ENCODE data around the gene CD200R1.
A peak's percentile ranks its signal among the peaks of the same experiment; 100 is the strongest.

CD200R1 gene, protein sequence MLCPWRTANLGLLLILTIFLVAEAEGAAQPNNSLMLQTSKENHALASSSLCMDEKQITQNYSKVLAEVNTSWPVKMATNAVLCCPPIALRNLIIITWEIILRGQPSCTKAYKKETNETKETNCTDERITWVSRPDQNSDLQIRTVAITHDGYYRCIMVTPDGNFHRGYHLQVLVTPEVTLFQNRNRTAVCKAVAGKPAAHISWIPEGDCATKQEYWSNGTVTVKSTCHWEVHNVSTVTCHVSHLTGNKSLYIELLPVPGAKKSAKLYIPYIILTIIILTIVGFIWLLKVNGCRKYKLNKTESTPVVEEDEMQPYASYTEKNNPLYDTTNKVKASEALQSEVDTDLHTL

GRCh38 chr3:112974894-112975293, at the start of gene CD200R1:
TSS of gene CD200R1 (minus strand) at chr3:112975103. CDS start at chr3:112974857, 246 bp downstream.
- no peak for DNase-seq

- no peak for DNase-seq
Measured at GRCh38 chr3:113021471-113021870, 46.6 kb upstream of the CD200R1 start.

DNA sequence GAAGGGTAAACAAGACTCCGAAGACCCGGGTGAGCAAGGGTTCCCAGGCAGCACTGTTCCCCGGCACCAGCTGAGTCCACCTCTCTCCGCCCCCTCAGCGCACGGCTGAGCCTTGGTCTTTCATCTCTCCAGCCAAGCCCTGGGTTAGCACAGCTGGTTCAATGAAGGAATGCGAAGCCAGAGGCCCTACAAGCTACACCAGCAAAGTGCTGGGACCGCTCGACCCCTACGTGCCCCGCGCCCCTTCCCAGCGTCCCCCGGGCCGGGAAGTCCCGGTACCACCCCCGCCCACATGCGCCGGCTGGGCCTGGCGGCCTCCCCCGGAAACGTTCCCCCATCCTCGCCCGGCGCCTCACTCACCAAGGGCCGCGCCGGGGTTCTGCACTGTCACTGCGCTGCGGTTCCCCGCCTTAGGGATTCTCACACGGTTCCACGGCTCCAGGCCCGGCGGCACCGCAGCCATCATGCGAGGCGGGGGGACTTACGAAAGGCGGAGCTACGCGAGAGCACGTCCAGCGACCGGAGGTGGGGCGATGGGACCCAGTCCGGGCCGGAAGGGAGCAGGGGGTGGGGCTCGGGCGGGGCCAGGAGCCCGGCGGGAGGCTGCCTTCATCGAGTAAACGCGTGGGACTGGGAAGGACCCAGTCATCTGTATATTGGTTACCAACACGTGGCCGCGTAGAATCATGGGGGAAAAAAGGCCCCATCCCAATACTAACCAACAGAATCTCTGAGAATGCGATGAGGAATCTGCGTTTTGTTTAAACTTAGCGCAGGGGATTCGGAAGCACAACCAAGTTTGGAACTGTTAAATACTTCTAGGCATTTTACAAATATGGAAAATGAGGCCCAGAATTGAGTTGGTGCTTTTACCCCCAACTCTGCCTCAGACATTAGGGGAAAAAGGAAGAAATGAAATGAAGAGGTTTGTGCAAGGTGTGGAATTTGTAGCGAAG, 44.6 kb upstream of the CD200R1 start:
- peak; percentile 92 for DNase-seq

GRCh38 chr3:113018536-113019181, 43.8 kb upstream of the CD200R1 start:
- DNase-seq, result peak; percentile 28

GRCh38 chr3:113013593-113013992, 38.7 kb upstream of the CD200R1 start:
- DNase-seq, result no peak

DNA sequence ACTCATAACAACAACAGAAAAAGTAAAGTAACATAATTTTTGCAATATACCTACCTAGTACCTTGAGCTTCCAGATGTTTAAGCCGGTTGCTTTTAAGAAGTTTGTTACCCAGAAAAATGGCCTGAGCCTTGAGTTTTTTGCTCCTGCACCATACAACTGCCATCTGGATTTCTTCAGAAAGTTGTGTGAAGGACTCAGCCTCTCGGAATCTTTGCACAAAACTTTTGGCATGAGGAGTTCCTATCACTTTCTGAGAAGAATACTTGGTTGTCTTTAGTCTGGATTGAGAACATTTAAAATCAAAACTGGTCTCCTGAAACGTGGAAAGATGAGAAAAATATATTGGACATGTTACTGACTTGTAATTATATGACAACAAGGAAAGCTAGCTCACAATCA, 33.2 kb upstream of the CD200R1 start:
- DNase-seq, result no peak

DNA sequence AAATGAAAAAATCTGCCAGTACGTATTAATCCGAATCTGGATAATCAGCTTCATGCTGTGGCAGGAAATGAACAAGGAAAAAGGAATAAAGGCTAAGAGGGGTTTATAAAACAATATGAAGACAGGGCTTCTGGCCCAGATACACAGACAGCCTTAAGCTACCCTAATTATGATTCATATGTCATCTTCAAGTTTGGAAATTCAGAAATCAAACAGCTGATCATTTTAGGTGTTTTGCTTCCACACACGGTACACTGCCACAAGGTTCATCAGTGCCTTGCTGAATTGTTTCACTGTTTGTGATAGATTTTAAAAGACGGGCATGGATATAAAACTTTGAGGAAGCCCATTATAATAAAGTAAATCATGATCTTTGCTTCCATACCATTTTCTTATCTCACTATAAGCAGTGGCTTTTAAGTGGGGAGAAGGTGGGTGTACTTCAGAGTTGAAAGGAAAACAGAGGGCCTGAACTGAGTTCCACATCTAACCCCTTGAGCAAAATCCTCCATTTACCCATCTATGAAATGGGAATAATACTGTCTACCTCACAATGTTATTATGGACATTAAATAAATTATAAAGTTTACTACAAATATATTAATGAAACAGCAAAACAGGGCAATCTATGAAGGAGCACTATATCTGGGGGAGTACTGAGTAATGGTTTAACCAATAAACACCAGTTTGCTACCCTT, 31.6 kb upstream of the CD200R1 start:
- no peak for DNase-seq

DNA sequence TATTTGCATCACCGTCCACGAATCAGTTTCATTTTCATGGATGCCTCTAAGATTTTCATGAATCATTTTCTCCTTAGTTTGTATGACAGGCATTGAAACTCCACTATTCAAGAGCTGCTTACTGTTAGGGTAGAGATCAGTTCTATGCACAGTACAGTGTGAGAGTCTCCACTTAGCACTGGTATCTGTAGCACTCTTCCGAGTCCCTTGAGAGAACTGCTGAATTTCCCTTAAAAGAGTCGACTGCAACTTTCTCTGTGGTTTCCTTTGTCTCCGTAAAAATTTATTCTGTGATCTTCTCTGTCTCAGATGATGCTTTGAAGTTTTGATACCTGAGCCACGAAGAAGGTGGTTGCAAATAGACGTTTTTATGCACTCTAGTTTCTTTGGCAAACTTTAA, 30.7 kb upstream of the CD200R1 start:
- no peak for DNase-seq

DNA sequence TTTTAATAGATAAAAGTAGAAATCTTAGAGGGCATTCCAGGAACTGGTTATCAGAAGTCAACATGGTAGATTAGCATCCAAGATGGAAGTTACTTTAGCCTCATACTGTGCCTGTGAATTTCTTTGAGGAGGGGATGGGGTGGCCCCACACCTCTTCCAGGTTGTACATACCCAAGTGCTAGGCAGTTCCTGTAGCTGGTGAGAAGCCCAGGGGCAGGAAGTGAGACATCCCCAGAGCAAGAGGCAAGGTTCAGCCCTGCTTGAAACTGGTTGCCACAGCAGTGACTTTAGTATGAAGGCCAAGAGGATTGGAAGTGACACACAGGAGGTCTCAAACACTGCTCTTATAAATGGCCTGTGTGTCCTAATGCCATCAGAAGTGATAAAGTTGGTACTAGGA, 27.8 kb upstream of the CD200R1 start:
- peak; percentile 56 for DNase-seq

DNA sequence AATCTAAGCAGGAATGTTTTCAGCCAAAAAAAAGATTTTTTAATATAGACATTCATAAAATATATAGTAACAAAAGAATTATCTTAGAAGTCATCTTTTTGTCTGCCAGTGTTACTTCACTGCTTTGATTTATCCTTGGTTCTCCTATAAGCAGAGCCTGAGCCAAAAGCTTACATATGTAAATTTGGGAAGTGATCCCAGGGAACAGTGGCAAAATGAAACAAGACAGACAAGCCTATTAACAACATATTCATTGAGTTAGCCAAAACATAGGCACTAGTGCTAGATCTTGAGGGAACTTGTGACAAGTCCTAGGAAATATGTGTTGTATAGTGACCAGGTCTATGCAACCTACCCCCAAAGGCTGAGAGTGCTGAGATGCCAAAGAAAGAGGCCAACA, 27.1 kb upstream of the CD200R1 start:
- DNase-seq, result no peak

- DNase-seq, result no peak
Measured at GRCh38 chr3:113000691-113001090, 25.8 kb upstream of the CD200R1 start.

DNA sequence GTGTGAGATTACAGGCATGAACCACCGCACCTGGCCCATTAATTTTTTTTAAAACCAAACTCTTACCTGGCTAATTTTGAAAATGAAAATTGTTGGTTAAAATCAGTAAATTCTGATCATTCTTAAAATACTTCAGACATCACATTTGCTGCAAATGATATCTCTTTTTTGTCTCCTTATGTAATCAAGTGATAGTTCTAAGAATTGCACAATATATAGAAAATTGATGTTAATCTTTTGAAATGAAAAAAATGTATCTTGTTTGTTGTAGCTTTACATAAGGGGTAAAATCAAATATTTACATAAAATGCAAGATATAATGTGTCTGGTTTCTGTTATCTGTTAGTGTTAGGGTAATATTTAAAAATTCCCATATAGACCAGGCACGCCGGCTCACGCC, 20.9 kb upstream of the CD200R1 start:
- no peak for DNase-seq

DNA sequence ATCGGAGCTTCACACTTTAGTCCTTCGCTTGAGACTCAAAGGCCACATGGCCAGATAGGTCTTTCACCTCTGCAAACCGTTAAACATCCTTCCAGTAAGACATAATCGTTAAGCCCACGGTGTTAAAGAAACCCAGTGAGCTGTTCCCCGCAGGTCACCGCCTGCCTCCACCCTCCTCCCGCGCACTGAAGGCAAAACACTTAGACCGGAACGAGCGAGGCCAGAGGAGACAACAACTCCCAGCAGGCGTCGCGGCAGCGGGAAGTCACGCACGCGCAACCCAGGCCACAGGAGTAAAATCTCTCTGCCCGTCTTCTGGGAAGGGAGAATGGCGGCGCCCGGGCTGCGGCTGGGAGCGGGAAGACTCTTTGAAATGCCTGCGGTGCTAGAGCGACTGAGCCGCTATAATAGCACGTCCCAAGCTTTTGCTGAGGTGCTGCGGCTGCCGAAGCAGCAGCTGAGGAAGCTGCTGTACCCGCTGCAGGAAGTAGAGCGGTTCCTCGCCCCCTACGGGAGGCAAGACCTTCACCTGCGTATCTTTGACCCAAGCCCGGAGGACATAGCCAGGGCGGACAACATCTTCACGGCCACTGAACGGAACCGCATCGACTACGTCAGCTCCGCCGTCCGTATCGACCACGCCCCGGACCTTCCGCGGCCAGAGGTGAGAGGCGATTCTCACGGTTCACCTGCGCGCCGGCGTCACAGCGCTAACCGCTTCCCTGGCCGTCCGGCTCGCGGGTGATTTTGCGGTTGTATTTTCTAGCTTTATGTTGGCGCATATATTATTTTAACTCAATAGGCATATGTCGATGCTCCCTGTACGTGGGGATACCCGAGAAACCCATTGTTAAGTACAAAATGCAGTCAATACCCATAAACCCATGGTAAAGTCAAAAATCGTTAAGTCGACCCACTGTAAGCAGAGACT, 16.0 kb upstream of the CD200R1 start, which contains the start of gene GTPBP8:
Gene GTPBP8 (plus strand): TSS at position 313 of the 931 bp plus-strand sequence. CDS start 16 bp downstream, at position 329.
- DNase-seq, result peak; percentile 92

DNA sequence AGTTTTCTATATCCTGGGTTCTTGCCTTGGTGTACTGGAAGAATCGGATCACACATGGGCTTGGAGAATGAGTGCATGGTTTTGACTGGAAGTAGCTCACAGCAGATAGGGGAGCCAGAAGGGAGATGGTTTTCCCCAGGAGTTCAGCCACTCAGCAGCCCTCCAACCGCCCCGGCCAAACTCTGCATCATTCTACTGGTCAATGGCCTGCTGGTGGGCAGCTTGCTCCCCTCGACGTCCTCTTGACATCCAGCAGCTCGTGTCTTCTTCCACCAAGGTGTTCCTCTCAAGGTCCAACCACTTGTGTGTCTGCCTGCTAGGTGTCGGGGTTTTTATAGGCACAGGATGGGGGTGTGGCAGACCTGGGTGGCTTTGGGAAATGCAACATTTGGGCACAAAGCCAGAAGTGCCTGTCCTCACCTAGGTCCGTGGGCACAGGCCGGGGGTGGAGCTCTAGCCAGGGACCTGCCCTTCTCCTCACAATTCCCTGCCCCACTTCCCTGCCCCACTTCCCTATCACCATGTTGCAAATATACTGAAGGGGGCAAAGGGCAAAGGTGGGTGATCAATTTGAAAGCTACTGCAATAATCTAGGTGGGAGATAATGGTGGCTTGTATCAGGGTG, 12.9 kb upstream of the CD200R1 start:
- DNase-seq, result no peak

GRCh38 chr3:112984485-112984884, 9.6 kb upstream of the CD200R1 start:
- DNase-seq, result peak; percentile 18

DNA sequence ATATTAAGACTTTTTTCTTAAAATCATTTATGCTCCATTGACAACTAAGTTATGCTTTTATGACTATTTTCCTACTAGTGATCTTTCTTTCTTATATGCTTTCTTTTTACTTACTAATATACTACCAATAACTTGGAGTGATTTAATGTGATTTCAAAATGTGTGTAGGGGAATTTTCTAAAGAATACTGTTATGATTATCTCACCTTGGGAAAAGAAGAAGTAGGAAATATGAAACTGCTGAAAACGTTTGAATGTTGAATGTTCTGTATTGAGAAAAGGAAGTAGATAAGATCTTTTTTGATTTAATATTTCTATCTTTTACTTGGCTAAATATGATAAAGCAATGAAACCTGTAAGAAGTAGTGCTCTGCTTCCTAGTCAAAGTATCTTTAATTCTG, 7.8 kb upstream of the CD200R1 start:
- no peak for DNase-seq

- no peak for DNase-seq
Measured at GRCh38 chr3:112980080-112980479, 5.2 kb upstream of the CD200R1 start.

DNA sequence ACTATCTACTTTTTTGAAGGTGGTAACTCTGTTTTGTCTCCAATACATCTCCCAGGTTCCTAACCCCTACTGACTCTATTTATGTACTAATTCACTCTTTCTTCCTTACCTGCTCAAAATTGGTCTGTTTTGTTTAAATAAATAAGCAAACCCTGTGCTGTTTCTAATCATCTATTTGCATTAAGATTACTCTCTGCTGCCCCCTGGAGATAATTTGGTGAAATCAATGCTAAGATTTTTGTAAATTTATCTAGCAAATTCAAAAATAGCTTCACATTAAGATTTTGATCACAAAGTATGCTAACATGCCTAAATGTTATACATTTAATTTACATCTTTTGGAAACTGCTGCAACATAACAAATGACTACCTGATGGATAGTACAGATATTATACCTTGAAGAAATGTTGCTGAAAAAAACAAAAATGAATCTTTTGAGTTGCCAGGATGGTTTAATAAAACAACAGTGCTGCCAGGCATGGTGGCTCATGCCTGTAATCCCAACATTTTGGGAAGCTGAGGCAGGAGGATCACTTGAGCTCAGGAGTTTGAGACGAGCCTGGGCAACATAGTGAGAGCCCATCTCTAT, 4.4 kb upstream of the CD200R1 start:
- no peak for DNase-seq

- DNase-seq, result no peak
Measured at GRCh38 chr3:112976953-112977352, 2.0 kb upstream of the CD200R1 start.

DNA sequence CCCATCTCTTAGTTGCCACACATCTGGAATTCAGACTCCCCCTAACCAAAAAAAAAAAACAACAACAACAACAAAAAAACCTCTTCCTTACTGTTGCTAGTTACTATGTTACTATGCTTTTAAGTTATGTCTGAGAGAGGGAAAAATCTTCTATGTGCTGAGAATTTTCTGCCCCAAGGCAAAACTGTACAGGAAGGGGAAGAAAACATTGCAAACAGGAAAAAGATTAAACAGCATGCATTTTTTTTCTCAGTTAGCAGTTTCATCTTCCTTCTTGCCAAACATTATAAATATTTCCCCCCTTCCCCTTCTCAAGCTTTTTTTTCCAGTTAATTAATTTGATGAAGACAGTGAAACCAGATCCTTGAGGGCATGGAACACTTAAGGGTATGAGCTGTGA, 1.1 kb upstream of the CD200R1 start:
- DNase-seq, result no peak

GRCh38 chr3:112974178-112974517, 755 bp downstream of the CD200R1 start:
- DNase-seq, result no peak

Data from activated CD4-positive, alpha-beta T cell treated with anti-CD3 and anti-CD28 coated beads for 48 hours (primary cell).